GM12875 (cell line): ENCODE results near the gene DPP6.

Source experiments
- H3K4me3 ChIP-seq: one replicate; pipeline ENCODE4 v1.5.1; 2011; ENCODE audit warnings: low read depth, low read length, control low read depth
- TF ChIP-seq, protein P1 (sequence below): IDR thresholded peaks from 2 replicates; pipeline ENCODE4 v1.5.1; 2011; ENCODE audit warnings: low read depth, mild to moderate bottlenecking, control low read depth, inconsistent platforms, low read length, moderate library complexity, borderline replicate concordance; ENCODE audit not compliant: insufficient read depth

Gene DPP6

GRCh38 chr7:154394804-154395203 lies 342.6 kb downstream of the DPP6 start:
- TF ChIP-seq, protein P1, sequence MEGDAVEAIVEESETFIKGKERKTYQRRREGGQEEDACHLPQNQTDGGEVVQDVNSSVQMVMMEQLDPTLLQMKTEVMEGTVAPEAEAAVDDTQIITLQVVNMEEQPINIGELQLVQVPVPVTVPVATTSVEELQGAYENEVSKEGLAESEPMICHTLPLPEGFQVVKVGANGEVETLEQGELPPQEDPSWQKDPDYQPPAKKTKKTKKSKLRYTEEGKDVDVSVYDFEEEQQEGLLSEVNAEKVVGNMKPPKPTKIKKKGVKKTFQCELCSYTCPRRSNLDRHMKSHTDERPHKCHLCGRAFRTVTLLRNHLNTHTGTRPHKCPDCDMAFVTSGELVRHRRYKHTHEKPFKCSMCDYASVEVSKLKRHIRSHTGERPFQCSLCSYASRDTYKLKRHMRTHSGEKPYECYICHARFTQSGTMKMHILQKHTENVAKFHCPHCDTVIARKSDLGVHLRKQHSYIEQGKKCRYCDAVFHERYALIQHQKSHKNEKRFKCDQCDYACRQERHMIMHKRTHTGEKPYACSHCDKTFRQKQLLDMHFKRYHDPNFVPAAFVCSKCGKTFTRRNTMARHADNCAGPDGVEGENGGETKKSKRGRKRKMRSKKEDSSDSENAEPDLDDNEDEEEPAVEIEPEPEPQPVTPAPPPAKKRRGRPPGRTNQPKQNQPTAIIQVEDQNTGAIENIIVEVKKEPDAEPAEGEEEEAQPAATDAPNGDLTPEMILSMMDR = no peak
- H3K4me3 ChIP-seq = no peak overlapping the region

- TF ChIP-seq, protein P1 = no peak
- no peak overlapping the region for H3K4me3 ChIP-seq
Measured at GRCh38 chr7:154406312-154406711, 354.1 kb downstream of the DPP6 start.

DNA sequence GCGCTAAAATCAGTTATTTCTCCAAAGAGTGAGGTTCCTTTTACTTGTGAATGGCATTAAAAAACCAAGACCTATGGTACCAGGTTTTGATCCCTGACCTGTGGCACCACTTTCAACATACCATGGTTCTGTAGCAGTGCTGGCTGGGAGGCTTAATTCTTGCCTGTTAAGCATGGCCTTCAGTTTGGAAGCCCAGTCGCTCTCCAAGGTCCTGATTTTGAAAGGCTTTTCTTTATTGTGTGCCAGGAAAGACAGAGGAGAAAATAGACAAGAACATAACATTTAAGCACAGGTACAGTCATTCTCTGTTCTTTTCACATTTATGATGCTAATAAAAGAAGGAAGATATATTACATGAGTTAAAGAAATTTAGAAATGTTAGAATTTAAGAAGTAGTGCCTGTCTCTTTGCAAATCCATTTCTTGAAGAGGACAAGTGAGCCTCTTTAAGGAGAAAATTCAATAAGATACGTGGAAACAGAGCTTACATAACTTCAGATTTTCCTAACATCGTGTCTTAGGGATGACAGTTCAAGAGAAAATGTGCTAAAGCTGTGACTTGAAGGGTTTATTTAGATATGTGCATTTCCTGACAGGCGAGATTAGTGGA lies 357.6 kb downstream of the DPP6 start:
- TF ChIP-seq, protein P1 = no peak

GRCh38 chr7:154412105-154412504 lies 359.9 kb downstream of the DPP6 start:
- TF ChIP-seq, protein P1 = no peak
- H3K4me3 ChIP-seq = no peak overlapping the region

More for the DNA sequence above, 357.6 kb downstream of the DPP6 start:
- no peak overlapping the region for H3K4me3 ChIP-seq

- no peak overlapping the region for H3K4me3 ChIP-seq
- TF ChIP-seq, protein P1 = no peak
Measured at GRCh38 chr7:154415709-154416399, 363.7 kb downstream of the DPP6 start.

GRCh38 chr7:154416714-154417113 lies 364.5 kb downstream of the DPP6 start:
- H3K4me3 ChIP-seq = no peak overlapping the region
- TF ChIP-seq, protein P1 = no peak

- TF ChIP-seq, protein P1 = no peak
- H3K4me3 ChIP-seq = no peak overlapping the region
Measured at GRCh38 chr7:154419344-154419743, 367.1 kb downstream of the DPP6 start.
